ENCODE results near the gene RPTOR. TPM values are rescaled to one million over a fixed set of nuclear protein-coding genes. Genes with fewer than 3 reads are reported as not detected.

The RPTOR gene
- total and polyA plus RNA-seq, 10 of the 15 experiments (the other 5 are each of a cell fraction or from before 2014, with no cell fraction given) = 0.18 to 32.1 (median 7.8) TPM

DNA sequence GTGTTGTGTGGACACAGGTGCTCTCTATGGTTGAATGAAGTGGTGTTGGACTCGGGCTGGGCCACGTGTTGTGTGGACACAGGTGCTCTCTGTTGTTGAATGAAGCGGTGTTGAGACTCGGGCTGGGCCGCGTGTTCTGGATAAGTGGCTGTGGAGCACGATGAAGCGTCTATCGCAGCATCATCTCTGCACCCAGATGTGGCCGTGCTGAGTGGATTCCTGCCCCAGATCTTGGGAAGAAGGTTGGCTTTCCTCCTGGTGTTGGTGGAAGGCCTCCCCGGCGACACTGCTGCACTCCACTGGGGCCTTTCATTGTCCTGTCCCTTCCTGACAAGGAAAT lies 69.1 kb downstream of the RPTOR start (continued):
- no peak for TF ChIP-seq FOS (IDR thresholded peaks at IDR 0.05; ENCODE audit: borderline replicate concordance, extremely low read depth, insufficient read length)
- no peak for TF ChIP-seq ETV6 (conservative IDR thresholded peaks at IDR 0.05 in 1 of 2, IDR thresholded peaks at IDR 0.05 in 1 of 2; ENCODE audit: borderline replicate concordance in 1 of 2, low read depth in 1 of 2)
- TF ChIP-seq SMAD1 (IDR thresholded peaks at IDR 0.05; ENCODE audit: low read depth, partially characterized antibody) = no peak
- TF ChIP-seq IKZF2 (IDR thresholded peaks at IDR 0.05) = no peak
- no peak for TF ChIP-seq FOXM1 (IDR thresholded peaks at IDR 0.05; ENCODE audit: low read depth, low read length)
- TF ChIP-seq GATAD2B (conservative IDR thresholded peaks at IDR 0.05; ENCODE audit: low read depth) = no peak
- TF ChIP-seq SMARCA5 (IDR thresholded peaks at IDR 0.05) = no peak
- TF ChIP-seq RUNX3 (IDR thresholded peaks at IDR 0.05; ENCODE audit: low read length) = no peak

DNA sequence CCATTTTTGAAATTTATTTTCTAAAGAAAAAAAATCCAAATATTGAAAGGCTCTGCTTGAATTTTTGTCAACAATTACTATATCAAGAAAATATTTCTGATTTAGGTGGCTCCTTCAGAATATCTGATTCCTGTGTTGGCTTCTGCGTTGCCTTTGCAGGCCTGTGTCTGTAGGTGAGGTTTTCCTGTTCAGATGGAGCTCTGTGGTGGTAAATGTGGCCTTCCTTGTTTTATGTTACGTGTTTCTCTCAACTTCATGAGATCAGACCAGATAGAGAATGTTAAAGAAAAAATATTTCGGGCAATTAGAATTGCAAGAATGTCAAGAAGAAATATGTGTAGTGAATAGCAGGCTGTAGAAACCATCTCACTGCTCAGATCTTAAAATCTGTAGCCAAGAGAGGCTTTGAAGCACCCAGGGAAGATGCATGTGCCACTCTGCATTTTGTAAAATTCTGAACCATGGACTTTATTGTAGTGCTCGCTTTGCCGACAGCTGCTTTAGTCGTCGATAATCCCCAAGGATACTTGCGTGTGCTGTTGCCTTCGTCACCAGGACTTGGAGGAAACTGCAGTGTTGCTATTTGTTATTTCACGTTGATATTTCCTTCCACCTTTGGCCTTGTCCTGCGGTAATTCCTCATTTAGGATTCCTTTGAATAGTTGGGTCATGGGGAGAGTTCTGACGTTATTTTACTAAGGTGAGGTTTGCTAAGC lies 69.9 kb downstream of the RPTOR start:
- no peak overlapping the region for H3K27ac ChIP-seq (ENCODE audit: control insufficient read depth, insufficient read depth)
- ChIA-PET RAD21 (ENCODE audit: unreplicated experiment) (no interaction called here), CTCF (interaction anchor here (1.3 kb wide), 1 partner anchor 39 kb away, joined by 4 read pairs; no protein-coding TSS in a partner anchor), POLR2A (no interaction called here), SMC1A (ENCODE audit: uncharacterized antibody, unreplicated experiment) (no interaction called here)
- FAIRE-seq = no peak
- intact Hi-C loops (cut with micrococcal nuclease; ENCODE audit: unreplicated experiment) (no loop called here), in situ Hi-C loops (cut with MboI) (no loop called here)
- no peak overlapping the region for H2AFZ ChIP-seq (ENCODE audit: control insufficient read depth, low read depth, low read length)
- no peak overlapping the region for H3K4me3 ChIP-seq
- H3K27me3 ChIP-seq (replicated peaks in 1 of 2; ENCODE audit: control insufficient read depth in 2 of 2, insufficient read depth in 2 of 2, low read length in 1 of 2) = no peaks in the 10 kb centered on the region
- DNase-seq (ENCODE audit: low read depth, low spot score) = no peak
- H3K9me3 ChIP-seq (replicated peaks; ENCODE audit: control insufficient read depth, insufficient read depth, low read length) = no peaks in the 10 kb centered on the region
- BruUV-seq (replicated peaks) = no TSS peak
- no peak overlapping the region for H3K9ac ChIP-seq (ENCODE audit: control insufficient read depth, insufficient read depth, low read length)
- no peak overlapping the region for H3K4me2 ChIP-seq (ENCODE audit: control insufficient read depth, insufficient read depth)
- peaks cover 2% of the 10 kb centered on the region; the same call in 1 of the 2 replicates for H3K4me1 ChIP-seq (ENCODE audit: control insufficient read depth, insufficient read depth, low read length)
- 90% methylated on average over 12 of the region's 12 CpGs for WGBS (ENCODE audit: insufficient coverage, insufficient replicate concordance, low lambda C conversion rate, missing lambda C conversion rate)
- TF ChIP-seq PAX8 (IDR thresholded peaks at IDR 0.05) = no peak
- no peak for TF ChIP-seq EGR1 (IDR thresholded peaks at IDR 0.05; ENCODE audit: borderline replicate concordance in 1 of 2, low read depth in 2 of 2, low read length in 2 of 2)
- TF ChIP-seq HDGF (IDR thresholded peaks at IDR 0.05) = no peak
- TF ChIP-seq NFYA (IDR thresholded peaks at IDR 0.05; ENCODE audit: borderline replicate concordance, low read depth, low read length) = no peak
- TF ChIP-seq ZNF622 (IDR thresholded peaks at IDR 0.05) = no peak
- TF ChIP-seq, protein P1, sequence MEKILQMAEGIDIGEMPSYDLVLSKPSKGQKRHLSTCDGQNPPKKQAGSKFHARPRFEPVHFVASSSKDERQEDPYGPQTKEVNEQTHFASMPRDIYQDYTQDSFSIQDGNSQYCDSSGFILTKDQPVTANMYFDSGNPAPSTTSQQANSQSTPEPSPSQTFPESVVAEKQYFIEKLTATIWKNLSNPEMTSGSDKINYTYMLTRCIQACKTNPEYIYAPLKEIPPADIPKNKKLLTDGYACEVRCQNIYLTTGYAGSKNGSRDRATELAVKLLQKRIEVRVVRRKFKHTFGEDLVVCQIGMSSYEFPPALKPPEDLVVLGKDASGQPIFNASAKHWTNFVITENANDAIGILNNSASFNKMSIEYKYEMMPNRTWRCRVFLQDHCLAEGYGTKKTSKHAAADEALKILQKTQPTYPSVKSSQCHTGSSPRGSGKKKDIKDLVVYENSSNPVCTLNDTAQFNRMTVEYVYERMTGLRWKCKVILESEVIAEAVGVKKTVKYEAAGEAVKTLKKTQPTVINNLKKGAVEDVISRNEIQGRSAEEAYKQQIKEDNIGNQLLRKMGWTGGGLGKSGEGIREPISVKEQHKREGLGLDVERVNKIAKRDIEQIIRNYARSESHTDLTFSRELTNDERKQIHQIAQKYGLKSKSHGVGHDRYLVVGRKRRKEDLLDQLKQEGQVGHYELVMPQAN (conservative IDR thresholded peaks at IDR 0.05) = no peak
- TF ChIP-seq FOXM1 (IDR thresholded peaks at IDR 0.05; ENCODE audit: low read depth, low read length) = no peak
- no peaks in the 10 kb centered on the region for H3K36me3 ChIP-seq (ENCODE audit: control insufficient read depth in 2 of 2, insufficient read depth in 2 of 2, low read length in 1 of 2)
- no peaks in the 10 kb centered on the region for H4K20me1 ChIP-seq (ENCODE audit: control insufficient read depth, insufficient read depth)
- H3K79me2 ChIP-seq (ENCODE audit: control insufficient read depth, insufficient read depth, low read length) = peaks cover 32% of the 10 kb centered on the region
- no peak for ATAC-seq
